Measurements from ENCODE around the gene LCP2. TPM values are rescaled to one million over a fixed set of nuclear protein-coding genes. Genes with fewer than 3 reads are reported as not detected.
"Not testable (repeated sequence)": the region's sequence is repeated elsewhere in the genome, so short reads cannot be mapped to it uniquely, and the experiment has no call there.

Gene LCP2
- total RNA-seq, 4 donors from 2014 or later: 3.2 to 22.7 (median 6.9) TPM

DNA sequence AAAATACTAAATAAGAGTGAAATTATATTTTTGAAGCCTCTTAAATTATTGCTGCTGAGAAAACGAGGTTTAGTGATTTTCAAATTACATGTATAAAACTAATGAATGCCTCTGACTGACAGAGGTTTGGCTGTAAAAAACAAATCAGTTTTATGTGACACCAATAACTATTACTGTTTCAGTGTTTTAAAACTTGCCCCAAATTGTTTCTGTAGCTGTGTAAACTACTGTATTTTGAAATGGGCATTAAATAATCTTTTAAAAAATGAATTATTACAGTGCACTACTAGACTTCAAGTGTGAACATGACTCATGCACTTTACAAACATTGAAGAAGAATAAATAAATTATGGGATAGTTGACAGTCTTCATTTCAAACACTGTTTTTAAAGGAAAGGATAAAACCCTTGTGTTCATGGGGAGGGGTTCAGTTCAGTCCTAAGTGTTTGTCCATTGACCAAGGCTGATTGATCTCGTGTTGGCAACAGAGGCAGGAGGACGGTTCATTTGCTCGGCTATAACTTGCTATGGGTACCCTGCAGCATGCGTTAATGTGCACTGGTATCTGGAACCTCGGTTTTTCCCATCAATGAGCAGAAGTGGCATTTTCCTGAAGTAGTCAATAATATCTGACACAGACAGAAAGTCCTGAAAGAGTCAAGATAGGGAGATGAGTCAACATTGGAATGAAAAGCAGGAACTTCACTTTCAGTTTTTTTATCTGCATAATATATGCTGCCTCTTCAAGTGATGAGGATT is 49.2 kb downstream of the LCP2 start:
- intact Hi-C loops (cut with DNase I): no loop called here
- TF ChIP-seq POLR2A (IDR thresholded peaks at IDR 0.05): no peak
- TF ChIP-seq, protein P1, sequence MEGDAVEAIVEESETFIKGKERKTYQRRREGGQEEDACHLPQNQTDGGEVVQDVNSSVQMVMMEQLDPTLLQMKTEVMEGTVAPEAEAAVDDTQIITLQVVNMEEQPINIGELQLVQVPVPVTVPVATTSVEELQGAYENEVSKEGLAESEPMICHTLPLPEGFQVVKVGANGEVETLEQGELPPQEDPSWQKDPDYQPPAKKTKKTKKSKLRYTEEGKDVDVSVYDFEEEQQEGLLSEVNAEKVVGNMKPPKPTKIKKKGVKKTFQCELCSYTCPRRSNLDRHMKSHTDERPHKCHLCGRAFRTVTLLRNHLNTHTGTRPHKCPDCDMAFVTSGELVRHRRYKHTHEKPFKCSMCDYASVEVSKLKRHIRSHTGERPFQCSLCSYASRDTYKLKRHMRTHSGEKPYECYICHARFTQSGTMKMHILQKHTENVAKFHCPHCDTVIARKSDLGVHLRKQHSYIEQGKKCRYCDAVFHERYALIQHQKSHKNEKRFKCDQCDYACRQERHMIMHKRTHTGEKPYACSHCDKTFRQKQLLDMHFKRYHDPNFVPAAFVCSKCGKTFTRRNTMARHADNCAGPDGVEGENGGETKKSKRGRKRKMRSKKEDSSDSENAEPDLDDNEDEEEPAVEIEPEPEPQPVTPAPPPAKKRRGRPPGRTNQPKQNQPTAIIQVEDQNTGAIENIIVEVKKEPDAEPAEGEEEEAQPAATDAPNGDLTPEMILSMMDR (IDR thresholded peaks at IDR 0.05): no peak
- 86 to 92% methylated on average over 6 of the region's 6 CpGs for whole genome bisulfite sequencing, 2 donors
- H3K9me3 ChIP-seq: no peaks in the 10 kb centered on the region
- no peak for DNase-seq
- no peaks in the 10 kb centered on the region for H3K36me3 ChIP-seq
- no peak overlapping the region for H3K27ac ChIP-seq
- H3K4me3 ChIP-seq (replicated peaks in 1 of 3): no peak overlapping the region
- H3K27me3 ChIP-seq: no peaks in the 10 kb centered on the region
- no peaks in the 10 kb centered on the region for H3K4me1 ChIP-seq

DNA sequence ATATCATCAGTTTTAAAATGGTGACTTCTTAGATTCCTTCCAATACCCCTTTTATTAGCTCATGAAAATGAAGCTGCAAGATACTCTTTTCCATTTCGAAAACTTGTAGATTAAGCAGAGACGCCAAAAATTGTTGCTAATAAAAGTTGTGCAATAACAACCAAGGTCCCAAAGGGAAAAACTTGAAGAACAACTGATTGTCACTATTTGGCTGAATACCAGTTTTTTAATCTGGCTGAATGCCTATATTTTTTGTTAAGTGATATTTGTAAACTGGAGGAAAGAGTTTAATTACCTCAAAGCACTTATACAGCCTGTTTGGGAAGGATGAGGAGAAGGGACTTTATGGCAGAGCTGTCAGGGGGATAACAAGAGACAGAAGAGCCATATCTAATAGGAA is 50.2 kb downstream of the LCP2 start:
- H3K9me3 ChIP-seq: no peaks in the 10 kb centered on the region
- no peak for TF ChIP-seq POLR2A (IDR thresholded peaks at IDR 0.05)
- TF ChIP-seq, protein P1 (IDR thresholded peaks at IDR 0.05): no peak
- 60 to 63% methylated on average over 2 of the region's 2 CpGs for WGBS, 2 donors
- no peak for DNase-seq
- no peak overlapping the region for H3K4me3 ChIP-seq (replicated peaks in 1 of 3)
- intact Hi-C loops (cut with DNase I): no loop called here
- no peaks in the 10 kb centered on the region for H3K27me3 ChIP-seq
- no peaks in the 10 kb centered on the region for H3K4me1 ChIP-seq
- no peaks in the 10 kb centered on the region for H3K36me3 ChIP-seq
- H3K27ac ChIP-seq: no peak overlapping the region

DNA sequence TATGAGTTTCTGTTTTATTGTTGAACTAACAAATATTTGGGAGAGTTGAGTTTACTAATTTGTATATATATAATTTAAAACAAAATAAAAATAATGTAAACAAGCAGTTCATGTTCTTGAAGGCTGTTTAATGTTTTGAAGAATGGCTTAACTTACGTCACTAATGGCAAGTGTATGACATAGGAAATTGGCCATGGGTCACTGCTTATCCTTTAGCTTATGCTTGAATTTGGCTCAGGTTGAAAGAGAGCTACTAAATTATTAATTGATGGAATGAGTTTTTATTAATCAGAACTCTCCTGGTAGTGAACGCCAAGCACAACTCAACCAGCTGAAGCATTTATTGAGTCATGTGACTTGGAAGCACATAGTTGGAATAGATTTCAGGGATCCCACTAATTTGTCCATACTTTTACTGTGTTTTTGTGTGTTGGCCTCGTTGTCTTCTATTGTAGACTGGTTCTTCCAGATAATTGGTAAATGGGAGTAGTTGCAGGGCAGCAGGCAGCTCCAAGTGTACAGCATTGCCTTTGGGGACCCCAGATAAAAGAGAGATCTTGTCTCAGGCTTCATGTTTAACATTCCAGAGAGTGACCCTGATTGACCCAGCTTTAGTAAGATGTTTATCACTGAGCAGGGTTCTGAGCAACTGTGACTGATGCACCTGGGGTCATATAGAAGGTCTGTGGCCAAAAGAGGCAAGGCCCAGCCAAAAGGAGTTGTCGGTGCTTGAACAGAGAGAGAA is 51.3 kb downstream of the LCP2 start:
- WGBS, 2 donors: 83 to 87% methylated on average over 4 of the region's 4 CpGs

DNA sequence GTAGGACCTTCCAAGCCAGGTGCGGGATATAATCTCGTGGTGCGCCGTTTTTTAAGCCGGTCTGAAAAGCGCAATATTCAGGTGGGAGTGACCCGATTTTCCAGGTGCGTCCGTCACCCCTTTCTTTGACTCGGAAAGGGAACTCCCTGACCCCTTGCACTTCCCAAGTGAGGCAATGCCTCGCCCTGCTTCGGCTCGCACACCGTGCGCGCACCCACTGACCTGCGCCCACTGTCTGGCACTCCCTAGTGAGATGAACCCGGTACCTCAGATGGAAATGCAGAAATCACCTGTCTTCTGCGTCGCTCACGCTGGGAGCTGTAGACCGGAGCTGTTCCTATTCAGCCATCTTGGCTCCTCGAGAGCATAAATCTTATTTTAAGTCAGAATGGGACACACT is 52.1 kb downstream of the LCP2 start:
- intact Hi-C loops (cut with DNase I); H3K4me1 ChIP-seq; DNase-seq; H3K36me3 ChIP-seq; H3K9me3 ChIP-seq; H3K4me3 ChIP-seq (replicated peaks in 1 of 3); H3K27me3 ChIP-seq; H3K27ac ChIP-seq: not testable (repeated sequence)
- 96 to 98% methylated on average over 18 to 23 of the region's 23 CpGs for WGBS, 2 donors

More for the DNA sequence above, 51.3 kb downstream of the LCP2 start:
- Histone ChIP-seq H3K4me3 (replicated peaks in 1 of 3) (no peak overlapping the region), H3K36me3 (no peaks in the 10 kb centered on the region), H3K27me3 (no peaks in the 10 kb centered on the region), H3K4me1 (no peaks in the 10 kb centered on the region), H3K9me3 (no peaks in the 10 kb centered on the region), H3K27ac (no peak overlapping the region)
- intact Hi-C loops (cut with DNase I): no loop called here
- TF ChIP-seq, protein P1 (IDR thresholded peaks at IDR 0.05): no peak
- no peak for TF ChIP-seq POLR2A (IDR thresholded peaks at IDR 0.05)
- DNase-seq: no peak

DNA sequence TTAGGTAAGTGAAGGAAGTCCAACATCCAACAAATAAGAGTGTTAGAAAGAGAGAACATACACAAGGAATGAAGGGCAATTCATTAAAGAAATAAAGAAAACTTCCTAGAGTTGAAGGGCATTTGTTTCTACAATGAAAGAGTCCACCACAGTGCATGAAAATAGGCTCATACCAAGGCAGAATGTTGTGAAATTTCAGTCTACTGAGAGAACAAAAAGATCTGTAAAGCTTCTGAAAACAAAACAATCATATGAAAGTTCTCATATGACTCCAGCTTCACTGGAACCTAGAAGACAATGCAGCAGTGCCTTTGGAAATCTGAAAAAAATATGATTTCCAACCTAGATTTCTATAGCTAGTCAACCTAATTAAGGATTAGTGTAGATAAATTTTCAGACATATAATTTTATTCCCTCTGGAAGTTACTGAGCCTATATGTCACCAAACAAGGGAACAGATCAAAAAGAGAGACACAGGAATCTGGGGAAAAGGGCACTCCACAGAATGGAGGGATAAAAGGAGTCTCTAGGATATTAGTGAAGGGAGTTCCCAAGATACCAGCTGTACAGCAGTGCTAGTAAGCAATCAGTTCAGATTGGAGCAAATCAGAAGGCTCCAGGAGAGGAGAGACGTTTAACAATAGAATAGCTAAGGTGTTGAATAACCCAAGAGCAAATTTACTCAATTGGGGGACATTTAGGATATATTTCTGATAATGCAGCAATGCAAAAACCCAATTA is 59.0 kb downstream of the LCP2 start:
- no peaks in the 10 kb centered on the region for H3K27me3 ChIP-seq
- H3K4me3 ChIP-seq (replicated peaks in 1 of 3): no peak overlapping the region
- no peak for TF ChIP-seq POLR2A (IDR thresholded peaks at IDR 0.05)
- TF ChIP-seq, protein P1 (IDR thresholded peaks at IDR 0.05): no peak
- H3K4me1 ChIP-seq: no peaks in the 10 kb centered on the region
- no peak for DNase-seq
- no peak overlapping the region for H3K27ac ChIP-seq
- intact Hi-C loops (cut with DNase I): no loop called here
- no peaks in the 10 kb centered on the region for H3K36me3 ChIP-seq
- no peaks in the 10 kb centered on the region for H3K9me3 ChIP-seq
- WGBS, 2 donors: 45 to 47% methylated on average over 1 of the region's 1 CpG
